Measurements from ENCODE around the gene TUBD1.

- TF ChIP-seq POLR2AphosphoS5 (IDR thresholded peaks at IDR 0.05) (no peak), CTCF (IDR thresholded peaks at IDR 0.05) (no peak)
These were observed 81.5 kb downstream of the TUBD1 start for GRCh38 chr17:59811209-59811608.

All from suprapubic skin (tissue), 3 donors.